C4-2B (cell line): ENCODE data around the gene PTPRN2.

Experiments
- CTCF ChIP-seq: fragments of 450-650 bp; conservative IDR thresholded peaks from 2 replicates; pipeline ENCODE4 v1.5.1; 2017; ENCODE audit warnings: mild to moderate bottlenecking
- ZFX ChIP-seq: fragments of 450-650 bp; IDR thresholded peaks from 2 replicates; pipeline ENCODE4 v1.6.1; 2017

GRCh38 chr7:158323741-158324396, 263.8 kb downstream of the PTPRN2 start:
- no peak for TF ChIP-seq CTCF
- no peak for TF ChIP-seq ZFX
